HepG2 (cell line): ENCODE data around the gene C22orf39.

ENCODE experiments used
- CEBPZ ChIP-seq: IDR thresholded peaks from 2 replicates; pipeline ENCODE4 v1.6.1; 2012; ENCODE audit warnings: low read length, improper control_type of control experiment
- CTCF ChIP-seq: sonication (generic); formaldehyde crosslinking; IDR thresholded peaks from 2 replicates; pipeline ENCODE4 v1.5.0; 2020; ENCODE audit warnings: mild to moderate bottlenecking, missing genetic modification reagents, moderate library complexity
- PHF8 ChIP-seq: sonication (generic); formaldehyde crosslinking; IDR thresholded peaks from 2 replicates; pipeline ENCODE4 v1.5.0; 2020; ENCODE audit warnings: missing genetic modification reagents
- RXRA ChIP-seq: sonication (generic); formaldehyde crosslinking; IDR thresholded peaks from 2 replicates; pipeline ENCODE4 v1.5.1; 2020; ENCODE audit warnings: missing genetic modification reagents
- TOPORS ChIP-seq: sonication (generic); formaldehyde crosslinking; IDR thresholded peaks from 2 replicates; pipeline ENCODE4 v1.8.0; 2023; ENCODE audit warnings: mild to moderate bottlenecking, missing genetic modification reagents

- no peak for TF ChIP-seq RXRA (CRISPR knock-in tag)
- TF ChIP-seq TOPORS (CRISPR knock-in tag): no peak
- TF ChIP-seq PHF8 (CRISPR knock-in tag): no peak
- no peak for TF ChIP-seq CEBPZ
- no peak for TF ChIP-seq CTCF (CRISPR knock-in tag)
Measured at GRCh38 chr22:19429950-19430889, 17.3 kb downstream of the C22orf39 start.
